Endothelial cell of umbilical vein (primary cell): ENCODE results near the gene CARD19. TPM values are rescaled to one million over a fixed set of nuclear protein-coding genes. Genes with fewer than 3 reads are reported as not detected.

Experiments
- BruUV-seq: library from RNA; stranded (reverse); fragments of 400-500 nt; replicated peaks from 2 replicates; lab custom pipeline; 2021; lab: Mats Ljungman, UMichigan
- CTCF ChIA-PET: fragments of 300-600, 350-600 bp; sonication (Branson Sonifier 250); formaldehyde crosslinking; loops from one replicate; lab custom pipeline; 2021; ENCODE audit warnings: antibody characterized with exemption, inconsistent platforms; lab: Charles Lee
- POLR2A ChIA-PET: fragments of 300-600, 350-600 bp; sonication (Branson Sonifier 250); formaldehyde crosslinking; loops from one replicate; lab custom pipeline; 2021; ENCODE audit warnings: antibody characterized with exemption, inconsistent platforms; lab: Charles Lee
- DNase-seq: peaks from one replicate; pipeline ENCODE4 v3.0.0-alpha.2; 2011; ENCODE audit warnings: low read depth, low spot score
- FAIRE-seq: peaks from 2 replicates; lab custom pipeline; 2011; peaks lifted over from hg19 to GRCh38; lab: Jason Lieb, UNC
- H2AFZ ChIP-seq: 2 replicates; pipeline ENCODE4 v1.6.0; 2012; ENCODE audit warnings: low read depth, low read length, control low read depth, inconsistent platforms
- H3K27ac ChIP-seq: 2 replicates; pipeline ENCODE4 v1.5.1; 2011; ENCODE audit warnings: low read depth, mild to moderate bottlenecking, control low read depth, low read length, moderate library complexity; ENCODE audit not compliant: insufficient read depth
- H3K27me3 ChIP-seq, 2 experiments: 2 replicates each; pipeline versions ENCODE4 v1.6.0 to v1.6.1; 2011; ENCODE audit warnings: low read length in 2 of 2, mixed read lengths in 1 of 2; ENCODE audit not compliant: control insufficient read depth in 2 of 2, insufficient read depth in 2 of 2
- H3K36me3 ChIP-seq, 2 experiments: 2 replicates in 1 of 2; 3 replicates in 1 of 2; pipeline ENCODE4 v1.5.1; 2011; ENCODE audit warnings: low read length in 2 of 2, mild to moderate bottlenecking in 1 of 2, moderate library complexity in 1 of 2; ENCODE audit not compliant: control insufficient read depth in 2 of 2, insufficient read depth in 2 of 2; ENCODE audit errors: extremely low read depth in 1 of 2
- H3K4me1 ChIP-seq: 3 replicates; pipeline ENCODE4 v1.5.1; 2011; ENCODE audit warnings: mild to moderate bottlenecking, low read length; ENCODE audit not compliant: control insufficient read depth, insufficient read depth; ENCODE audit errors: extremely low read depth
- H3K4me2 ChIP-seq: 2 replicates; pipeline ENCODE4 v1.6.1; 2011; ENCODE audit warnings: low read length, control low read depth, mixed read lengths; ENCODE audit not compliant: insufficient read depth
- H3K4me3 ChIP-seq, 3 experiments: fragments of 200-600 bp in 1 of 3; sonication (generic), shearing (Covaris generic) in 1 of 3; replicated peaks in 1 of 3; 2 replicates each; pipeline ENCODE4 v1.5.1; 2011 to 2016; ENCODE audit warnings: control low read depth in 3 of 3, low read length in 3 of 3, mild to moderate bottlenecking in 2 of 3, inconsistent platforms in 1 of 3, low read depth in 1 of 3, moderate library complexity in 1 of 3; ENCODE audit not compliant: insufficient read depth in 1 of 3
- H3K79me2 ChIP-seq: 2 replicates; pipeline ENCODE4 v1.6.0; 2012; ENCODE audit warnings: low read length, inconsistent platforms; ENCODE audit not compliant: control insufficient read depth, insufficient read depth
- H3K9ac ChIP-seq: replicated peaks from 2 replicates; pipeline ENCODE3; 2011; ENCODE audit warnings: low read length, control low read depth; ENCODE audit not compliant: insufficient read depth; ENCODE audit errors: extremely low read depth
- H3K9me1 ChIP-seq: replicated peaks from 3 replicates; pipeline ENCODE4 v1.6.0; 2011; ENCODE audit warnings: mild to moderate bottlenecking, low read length; ENCODE audit not compliant: control insufficient read depth, insufficient read depth; ENCODE audit errors: extremely low read depth
- H3K9me3 ChIP-seq: replicated peaks from 2 replicates; pipeline ENCODE4 v1.5.1; 2012; ENCODE audit warnings: low read length, inconsistent platforms; ENCODE audit not compliant: control insufficient read depth, insufficient read depth
- H4K20me1 ChIP-seq: replicated peaks from 2 replicates; pipeline ENCODE3; 2011; ENCODE audit warnings: mild to moderate bottlenecking, low read length; ENCODE audit not compliant: control insufficient read depth, insufficient read depth; ENCODE audit errors: extremely low read depth
- CTCF ChIP-seq, 2 donors: IDR thresholded peaks; 1 replicate in 1 of 2; 2 replicates in 1 of 2; pipeline ENCODE4 v1.5.1; 2011; ENCODE audit warnings: low read length in 2 of 2, mild to moderate bottlenecking in 2 of 2, moderate library complexity in 2 of 2, control low read depth in 1 of 2, inconsistent platforms in 1 of 2, low read depth in 1 of 2; ENCODE audit not compliant: insufficient read depth in 1 of 2; ENCODE audit errors: extremely low read depth in 1 of 2
- EZH2 ChIP-seq: IDR thresholded peaks from 2 replicates; pipeline ENCODE4 v1.6.1; 2012; ENCODE audit warnings: borderline replicate concordance, low read depth, mild to moderate bottlenecking, moderate library complexity, low read length, inconsistent platforms; ENCODE audit not compliant: severe bottlenecking
- FOS ChIP-seq: IDR thresholded peaks from 2 replicates; pipeline ENCODE4 v1.6.1; 2011; ENCODE audit warnings: mild to moderate bottlenecking, low read length, moderate library complexity, borderline replicate concordance; ENCODE audit not compliant: insufficient read depth
- GATA2 ChIP-seq: IDR thresholded peaks from 2 replicates; pipeline ENCODE4 v1.7.0; 2011; ENCODE audit warnings: low read depth, mild to moderate bottlenecking, moderate library complexity, mixed read lengths, low read length; ENCODE audit not compliant: insufficient read length, insufficient read depth
- JUN ChIP-seq: IDR thresholded peaks from 2 replicates; pipeline ENCODE4 v1.6.1; 2011; ENCODE audit warnings: borderline replicate concordance, low read depth; ENCODE audit not compliant: insufficient read length, insufficient read depth
- MAX ChIP-seq: IDR thresholded peaks from 2 replicates; pipeline ENCODE4 v1.6.1; 2011; ENCODE audit not compliant: insufficient read depth, insufficient read length
- MYC ChIP-seq: IDR thresholded peaks from one replicate; pipeline ENCODE4 v1.6.1; 2011; ENCODE audit warnings: mild to moderate bottlenecking, low read depth, low read length
- POLR2A ChIP-seq: IDR thresholded peaks from 2 replicates; pipeline ENCODE4 v1.6.1; 2012; ENCODE audit warnings: low read depth, mild to moderate bottlenecking, control low read depth, low read length
- POLR2AphosphoS5 ChIP-seq: IDR thresholded peaks from 2 replicates; pipeline ENCODE4 v1.6.1; 2012; ENCODE audit warnings: low read depth, mild to moderate bottlenecking, control low read depth, low read length, moderate library complexity; ENCODE audit not compliant: insufficient read depth
- dilution Hi-C: fragments of 300-500 bp; cut with MboI; formaldehyde crosslinking; loops from one replicate; pipeline ENCODE4 v1.15.0; 2019; ENCODE audit warnings: low sequenced_read_pairs; ENCODE audit not compliant: extremely low pct_ligation_motif_present
- intact Hi-C: fragments of 100-400 bp; cut with micrococcal nuclease; formaldehyde crosslinking; loops from one replicate; pipeline ENCODE4 v1.10.0; 2022
- polyA plus RNA-seq, 4 experiments: library from polyadenylated mRNA; depleted of rRNA in 3 of 4; stranded (reverse) in 3 of 4; unstranded in 1 of 4; fragments of >200 nt; gene quantifications; 2 replicates each; pipeline versions ENCODE4 v1.2.1 to v1.2.3, GENCODE V29; 2011 to 2012; ENCODE audit warnings: missing spikeins in 1 of 4
- total RNA-seq: library from RNA; stranded (reverse); gene quantifications from 2 replicates; pipeline ENCODE4 v1.2.3, GENCODE V29; 2021

CARD19 gene
- total and polyA plus RNA-seq, 2 donors (not counting 3 experiments of a cell fraction or from before 2014, with no cell fraction given): 45.7 to 148 TPM

- peaks cover 0 to 3% of the 10 kb centered on the region in 2 experiments for H3K27me3 ChIP-seq
- CTCF ChIA-PET: no interaction called here
Measured at GRCh38 chr9:93068956-93069355, 27.1 kb upstream of the CARD19 start.

More at GRCh38 chr9:93068956-93069355, 27.1 kb upstream of the CARD19 start:
- Histone ChIP-seq H3K4me3 (no peak overlapping the region), H2AFZ (no peak overlapping the region), H3K9me3 (no peaks in the 10 kb centered on the region), H3K4me1 (no peaks in the 10 kb centered on the region), H3K9me1 (no peaks in the 10 kb centered on the region), H3K9ac (no peak overlapping the region), H3K79me2 (no peaks in the 10 kb centered on the region), H3K36me3 (no peaks in the 10 kb centered on the region), H4K20me1 (no peaks in the 10 kb centered on the region), H3K4me2 (no peak overlapping the region), H3K27ac (no peak overlapping the region)
- no TSS peak for BruUV-seq
- no peak for DNase-seq
- dilution Hi-C loops: no loop called here
- no peak for FAIRE-seq
- no peak for TF ChIP-seq EZH2
- no peak for TF ChIP-seq JUN
- TF ChIP-seq MAX: no peak
- no peak for TF ChIP-seq FOS
- no peak for TF ChIP-seq GATA2
- no peak for TF ChIP-seq MYC
- no peak for TF ChIP-seq POLR2A
- TF ChIP-seq CTCF (IDR thresholded peaks at IDR 0.05; ENCODE audit: extremely low read depth in 1 of 2, insufficient read depth in 1 of 2, low read depth in 1 of 2, low read length in 2 of 2): no peak
- no peak for TF ChIP-seq POLR2AphosphoS5
- intact Hi-C loops: no loop called here
- POLR2A ChIA-PET: no interaction called here
